PC-3 (cell line): Measurements from ENCODE around the gene ADARB2.

Experiments
- EZH2 ChIP-seq: fragments of 300-600 bp; sonication (generic); IDR thresholded peaks from one replicate; pipeline ENCODE4 v1.6.1; 2017; ENCODE audit warnings: antibody characterized with exemption, mild to moderate bottlenecking, low read length; ENCODE audit not compliant: unreplicated experiment
- TF ChIP-seq, protein P1 (sequence below): fragments of 300-600 bp; sonication (generic); conservative IDR thresholded peaks from 2 replicates; pipeline ENCODE4 v1.5.1; 2017; ENCODE audit warnings: antibody characterized with exemption, low read depth, mild to moderate bottlenecking, low read length

DNA sequence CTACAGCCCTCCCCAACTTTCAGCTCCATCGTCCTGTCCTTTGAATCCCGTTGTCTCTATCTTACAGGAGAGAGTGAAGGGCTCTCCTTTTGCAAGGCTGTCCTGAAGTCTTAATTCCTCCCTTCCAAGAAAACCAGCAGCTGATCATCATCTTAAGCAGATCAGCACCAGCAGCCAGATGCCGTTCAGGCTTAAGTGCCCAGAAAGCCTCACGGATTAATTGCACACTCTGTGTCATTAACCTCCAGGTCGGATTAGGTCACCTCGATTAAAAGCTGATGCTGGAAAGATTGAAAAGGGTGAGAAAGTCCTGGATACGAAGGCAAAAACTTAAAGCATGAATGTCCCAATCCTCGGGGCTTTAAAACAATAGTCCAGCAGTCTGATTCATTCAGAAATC, 24.8 kb upstream of the ADARB2 start:
- TF ChIP-seq, protein P1, sequence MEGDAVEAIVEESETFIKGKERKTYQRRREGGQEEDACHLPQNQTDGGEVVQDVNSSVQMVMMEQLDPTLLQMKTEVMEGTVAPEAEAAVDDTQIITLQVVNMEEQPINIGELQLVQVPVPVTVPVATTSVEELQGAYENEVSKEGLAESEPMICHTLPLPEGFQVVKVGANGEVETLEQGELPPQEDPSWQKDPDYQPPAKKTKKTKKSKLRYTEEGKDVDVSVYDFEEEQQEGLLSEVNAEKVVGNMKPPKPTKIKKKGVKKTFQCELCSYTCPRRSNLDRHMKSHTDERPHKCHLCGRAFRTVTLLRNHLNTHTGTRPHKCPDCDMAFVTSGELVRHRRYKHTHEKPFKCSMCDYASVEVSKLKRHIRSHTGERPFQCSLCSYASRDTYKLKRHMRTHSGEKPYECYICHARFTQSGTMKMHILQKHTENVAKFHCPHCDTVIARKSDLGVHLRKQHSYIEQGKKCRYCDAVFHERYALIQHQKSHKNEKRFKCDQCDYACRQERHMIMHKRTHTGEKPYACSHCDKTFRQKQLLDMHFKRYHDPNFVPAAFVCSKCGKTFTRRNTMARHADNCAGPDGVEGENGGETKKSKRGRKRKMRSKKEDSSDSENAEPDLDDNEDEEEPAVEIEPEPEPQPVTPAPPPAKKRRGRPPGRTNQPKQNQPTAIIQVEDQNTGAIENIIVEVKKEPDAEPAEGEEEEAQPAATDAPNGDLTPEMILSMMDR = no peak
- TF ChIP-seq EZH2 = no peak
